Ovary (tissue), 9 donors: ENCODE data around the gene PRKCE. TPM values are rescaled to one million over a fixed set of nuclear protein-coding genes. Genes with fewer than 3 reads are reported as not detected.

Experiments used
- DNase-seq, 5 donors: peaks; one replicate each; pipeline ENCODE4 v3.0.0-alpha.2; 2019 to 2020
- H3K27ac ChIP-seq, 2 donors: fragments of 200-600 bp; one replicate each; pipeline versions ENCODE4 v1.5.1 to v1.8.0; 2019 to 2022
- H3K27me3 ChIP-seq: fragments of 200-600 bp; one replicate; pipeline ENCODE4 v1.8.0; 2022
- H3K36me3 ChIP-seq: fragments of 200-600 bp; sonication (generic); one replicate; pipeline ENCODE4 v1.5.1; 2019
- H3K4me1 ChIP-seq: one replicate; pipeline ENCODE4 v1.8.1; 2013; ENCODE audit warnings: mild to moderate bottlenecking, moderate library complexity; ENCODE audit not compliant: insufficient read depth
- H3K4me3 ChIP-seq: fragments of 200-600 bp; sonication (generic); one replicate; pipeline ENCODE4 v1.5.1; 2017
- H3K9me3 ChIP-seq, 2 donors: fragments of 200-600 bp in 1 of 2; sonication (generic) in 1 of 2; one replicate each; pipeline versions ENCODE4 v1.5.1 to v1.8.1; 2013 to 2019; ENCODE audit warnings: mild to moderate bottlenecking in 1 of 2, moderate library complexity in 1 of 2
- CTCF ChIP-seq, 3 donors: fragments of 450-650 bp in 2 of 3; fragments of 200-600 bp in 1 of 3; IDR thresholded peaks; one replicate each; pipeline versions ENCODE4 v1.5.1 to v1.8.0; 2016 to 2022; ENCODE audit warnings: antibody characterized with exemption in 3 of 3, mild to moderate bottlenecking in 1 of 3
- EP300 ChIP-seq: sonication (generic); formaldehyde crosslinking; IDR thresholded peaks from one replicate; pipeline ENCODE4 v1.6.1; 2017; ENCODE audit warnings: antibody characterized with exemption
- POLR2A ChIP-seq: fragments of 450-650 bp; IDR thresholded peaks from one replicate; pipeline ENCODE4 v1.6.1; 2017; ENCODE audit warnings: antibody characterized with exemption, mild to moderate bottlenecking, moderate library complexity
- WGBS, 3 donors: extraction: QIAGEN DNeasy Blood & Tissue Kit in 1 of 3; methylation state at CpG; one replicate each; pipeline versions ENCODE4 v1.1.5 to v1.1.7; 2013 to 2017; 5-methylcytosine and 5-hydroxymethylcytosine counted together
- intact Hi-C, 4 donors: fragments of 100-400 bp; cut with DNase I; formaldehyde crosslinking; loops; one replicate each; pipeline versions ENCODE4 v1.11.0 to v1.15.1; 2022 to 2023
- polyA plus RNA-seq, 2 donors: library from polyadenylated mRNA; stranded (reverse); fragments of 200-250 nt in 1 of 2; fragments of 350-450 nt in 1 of 2; fragmentation: Illumina TruSeq in 1 of 2; extraction: RNeasy Lipid Tissue Mini Kit (QIAGEN cat#74804) in 1 of 2; gene quantifications; one replicate each; pipeline ENCODE4 v1.2.3, GENCODE V29; 2013 to 2014
- total RNA-seq, 7 donors: library from RNA; depleted of rRNA in 2 of 7; stranded (reverse); fragments of >200 nt in 2 of 7; fragmentation: NEBNext Ultra II Directional in 3 of 7; extraction: Animal tissue kit (Norgen Biotek cat#: 25700) in 3 of 7; gene quantifications; one replicate each; pipeline versions ENCODE4 v1.1.0 to v1.2.4, GENCODE V29; 2016 to 2023
- donor health status: DM: no; HTN: no; CAD: no; lungs with moderate emphysema.
- donor health status: DM: no; HTN: no; CAD: no.
- donor health status: Bipolar disorder and iron deficiency.
- donor health status: DM: yes; HTN: yes; CAD: no.
- donor health status: DM: no; HTN: no; CAD: no.
- donor health status: DM: yes; HTN: yes; CAD: no.

Gene PRKCE
- total and polyA plus RNA-seq, 9 donors, result 3.1 to 22.8 (median 12.8) TPM

GRCh38 chr2:45710468-45710867, 59.0 kb downstream of the PRKCE start:
- H3K36me3 ChIP-seq, result no peaks in the 10 kb centered on the region
- WGBS, 3 donors, result 97 to 99% (median 98%) methylated on average over 3 of the region's 3 CpGs
- intact Hi-C loops, result no loop called here
- H3K27ac ChIP-seq, result no peak overlapping the region
- H3K9me3 ChIP-seq, result no peaks in the 10 kb centered on the region
- TF ChIP-seq CTCF (IDR thresholded peaks at IDR 0.05) (no peak), EP300 (no peak), POLR2A (no peak)
- no peak for DNase-seq
- H3K27me3 ChIP-seq, result no peaks in the 10 kb centered on the region
- H3K4me3 ChIP-seq, result no peak overlapping the region
- peaks cover 4% of the 10 kb centered on the region for H3K4me1 ChIP-seq

- no peak for TF ChIP-seq CTCF (IDR thresholded peaks at IDR 0.05)
- TF ChIP-seq EP300, result no peak
- no peak for TF ChIP-seq POLR2A
- H3K4me1 ChIP-seq, result peaks cover 4% of the 10 kb centered on the region
- intact Hi-C loops, result no loop called here
- H3K4me3 ChIP-seq, result no peak overlapping the region
- no peaks in the 10 kb centered on the region for H3K27me3 ChIP-seq
- no peaks in the 10 kb centered on the region for H3K36me3 ChIP-seq
- no peak for DNase-seq
- WGBS, 3 donors, result 95% methylated on average over 2 of the region's 2 CpGs
- H3K27ac ChIP-seq, result no peak overlapping the region
- H3K9me3 ChIP-seq, result no peaks in the 10 kb centered on the region
Observed at GRCh38 chr2:45711224-45711623, 59.7 kb downstream of the PRKCE start.

- no peaks in the 10 kb centered on the region for H3K27me3 ChIP-seq
- WGBS, 3 donors, result 94 to 97% (median 96%) methylated on average over 3 of the region's 3 CpGs
- intact Hi-C loops, result no loop called here
- DNase-seq, result no peak
- H3K36me3 ChIP-seq, result no peaks in the 10 kb centered on the region
- H3K9me3 ChIP-seq, result no peaks in the 10 kb centered on the region
- TF ChIP-seq EP300 (no peak), CTCF (IDR thresholded peaks at IDR 0.05) (no peak), POLR2A (no peak)
- H3K4me3 ChIP-seq, result no peak overlapping the region
- H3K4me1 ChIP-seq, result peaks cover 4% of the 10 kb centered on the region
- H3K27ac ChIP-seq, result no peak overlapping the region
Observed at GRCh38 chr2:45712570-45712969, 61.1 kb downstream of the PRKCE start.

GRCh38 chr2:45713136-45713535, 61.7 kb downstream of the PRKCE start:
- intact Hi-C loops, result no loop called here
- H3K4me1 ChIP-seq, result peaks cover 4% of the 10 kb centered on the region
- DNase-seq, result no peak
- TF ChIP-seq EP300 (no peak), POLR2A (no peak), CTCF (IDR thresholded peaks at IDR 0.05) (no peak)
- no peaks in the 10 kb centered on the region for H3K36me3 ChIP-seq
- H3K27me3 ChIP-seq, result no peaks in the 10 kb centered on the region
- WGBS, 3 donors, result 91 to 97% (median 95%) methylated on average over 4 of the region's 4 CpGs
- no peaks in the 10 kb centered on the region for H3K9me3 ChIP-seq
- H3K4me3 ChIP-seq, result no peak overlapping the region
- H3K27ac ChIP-seq, result no peak overlapping the region

- intact Hi-C loops, result no loop called here
- Histone ChIP-seq H3K27me3 (no peaks in the 10 kb centered on the region), H3K4me1 (peaks cover 4% of the 10 kb centered on the region), H3K27ac (no peak overlapping the region), H3K4me3 (no peak overlapping the region), H3K36me3 (no peaks in the 10 kb centered on the region), H3K9me3 (no peaks in the 10 kb centered on the region)
- TF ChIP-seq CTCF (IDR thresholded peaks at IDR 0.05) (no peak), POLR2A (no peak), EP300 (no peak)
- DNase-seq, result no peak
Observed at GRCh38 chr2:45713591-45713990, 62.1 kb downstream of the PRKCE start.
